ENCODE data around the gene MYH2.

The MYH2 gene

GRCh38 chr17:10518271-10519037, 31.0 kb downstream of the MYH2 start, which contains the start of gene MYH1:
MYH1 (minus strand) TSS chr17:10518542; CDS start chr17:10516642, 1,900 bp downstream.
- H3K36me3 ChIP-seq (ENCODE audit: low read depth), result no peaks in the 10 kb centered on the region
- no peak for DNase-seq (ENCODE audit: low spot score)
- no peak for TF ChIP-seq CTCF (IDR thresholded peaks at IDR 0.05; ENCODE audit: poor library complexity, severe bottlenecking)

GRCh38 chr17:10516638-10517037, 32.8 kb downstream of the MYH2 start:
- H3K4me1 ChIP-seq (ENCODE audit: insufficient read depth, poor library complexity, severe bottlenecking), result no peaks in the 10 kb centered on the region
- TF ChIP-seq CTCF (IDR thresholded peaks at IDR 0.05; ENCODE audit: poor library complexity, severe bottlenecking), result no peak
- DNase-seq (ENCODE audit: low spot score), result no peak
- peaks cover 30% of the 10 kb centered on the region for H3K27me3 ChIP-seq (ENCODE audit: insufficient read depth, poor library complexity, severe bottlenecking)
- no peak for ATAC-seq (ENCODE audit: low read depth)
- no peak overlapping the region for H3K4me3 ChIP-seq (ENCODE audit: severe bottlenecking)
- no peak overlapping the region for H3K27ac ChIP-seq (ENCODE audit: poor library complexity, severe bottlenecking)
- H3K36me3 ChIP-seq (ENCODE audit: low read depth), result no peaks in the 10 kb centered on the region
- H3K9me3 ChIP-seq (ENCODE audit: severe bottlenecking), result no peaks in the 10 kb centered on the region

More at GRCh38 chr17:10518271-10519037, 31.0 kb downstream of the MYH2 start, which contains the start of gene MYH1:
- H3K9me3 ChIP-seq (ENCODE audit: severe bottlenecking), result no peaks in the 10 kb centered on the region
- no peak within 1 kb of the TSS for H3K4me3 ChIP-seq (ENCODE audit: severe bottlenecking)
- H3K4me1 ChIP-seq (ENCODE audit: insufficient read depth, poor library complexity, severe bottlenecking), result no peaks in the 10 kb centered on the region
- ATAC-seq (ENCODE audit: low read depth), result no peak
- H3K27ac ChIP-seq (ENCODE audit: poor library complexity, severe bottlenecking), result no peak within 1 kb of the TSS
- peaks cover 30% of the 10 kb centered on the region for H3K27me3 ChIP-seq (ENCODE audit: insufficient read depth, poor library complexity, severe bottlenecking)

DNA sequence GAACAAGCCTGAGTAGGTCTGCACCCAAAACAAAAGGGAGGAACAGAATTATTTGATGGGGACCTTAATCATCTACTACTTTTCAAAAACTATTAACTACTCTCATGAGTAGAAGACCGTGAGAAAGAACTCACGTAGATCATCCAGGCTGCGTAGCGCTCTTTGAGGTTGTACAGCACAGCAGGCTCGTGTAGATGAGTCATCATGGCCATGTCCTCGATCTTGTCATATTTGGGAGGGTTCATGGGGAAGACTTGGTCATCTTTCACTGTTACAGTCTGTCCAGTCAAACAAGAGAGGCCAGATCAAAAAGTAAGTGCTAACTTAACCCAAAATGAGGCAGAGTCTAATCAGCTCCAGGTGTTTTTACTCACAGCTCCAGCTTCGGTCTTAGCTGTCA, 33.4 kb downstream of the MYH2 start:
- no peak for ATAC-seq (ENCODE audit: low read depth)
- Histone ChIP-seq H3K27me3 (ENCODE audit: insufficient read depth, poor library complexity, severe bottlenecking) (peaks cover 27% of the 10 kb centered on the region), H3K27ac (ENCODE audit: poor library complexity, severe bottlenecking) (no peak overlapping the region), H3K9me3 (ENCODE audit: severe bottlenecking) (no peaks in the 10 kb centered on the region), H3K4me1 (ENCODE audit: insufficient read depth, poor library complexity, severe bottlenecking) (no peaks in the 10 kb centered on the region), H3K4me3 (ENCODE audit: severe bottlenecking) (no peak overlapping the region), H3K36me3 (ENCODE audit: low read depth) (no peaks in the 10 kb centered on the region)
- no peak for TF ChIP-seq CTCF (IDR thresholded peaks at IDR 0.05; ENCODE audit: poor library complexity, severe bottlenecking)
- DNase-seq (ENCODE audit: low spot score), result no peak

DNA sequence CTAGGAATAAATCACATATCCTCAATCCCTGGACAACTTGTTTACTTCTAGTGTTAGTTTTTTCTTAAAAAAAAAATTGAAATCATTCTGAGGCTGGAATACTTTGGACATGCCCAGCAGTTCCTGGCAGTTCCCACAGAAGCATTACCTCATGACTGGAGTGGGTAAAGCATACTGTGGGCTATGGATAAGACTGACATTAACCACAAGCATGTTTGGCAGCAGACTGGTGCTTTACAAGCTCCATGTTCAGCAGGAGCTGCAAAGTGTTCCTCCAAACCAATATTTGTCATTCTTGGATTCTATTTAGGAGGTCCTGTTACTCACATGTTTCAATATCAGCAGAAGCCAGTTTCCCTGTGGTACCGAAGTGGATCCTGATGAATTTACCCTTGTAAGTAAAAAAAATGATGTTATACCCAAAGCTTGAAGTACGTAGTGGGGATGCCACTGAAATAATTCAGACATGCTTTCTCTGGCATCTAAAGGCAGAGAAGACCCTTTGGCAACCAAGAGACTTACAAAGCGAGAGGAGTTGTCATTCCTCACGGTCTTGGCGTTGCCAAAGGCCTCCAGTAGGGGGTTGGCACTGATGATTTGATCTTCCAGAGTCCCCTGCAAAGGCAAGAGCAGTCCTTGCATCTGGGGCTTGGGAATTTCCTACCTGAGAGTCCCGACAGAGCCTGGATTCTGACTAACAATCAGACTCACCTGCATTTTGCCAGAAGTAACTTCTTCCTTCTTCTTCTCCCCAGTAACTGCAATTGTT, 36.0 kb downstream of the MYH2 start:
- TF ChIP-seq CTCF (IDR thresholded peaks at IDR 0.05; ENCODE audit: poor library complexity, severe bottlenecking), result no peak
- H3K9me3 ChIP-seq (ENCODE audit: severe bottlenecking), result no peaks in the 10 kb centered on the region
- no peaks in the 10 kb centered on the region for H3K4me1 ChIP-seq (ENCODE audit: insufficient read depth, poor library complexity, severe bottlenecking)
- H3K27ac ChIP-seq (ENCODE audit: poor library complexity, severe bottlenecking), result no peak overlapping the region
- ATAC-seq (ENCODE audit: low read depth) (no peak), DNase-seq (ENCODE audit: low spot score) (no peak)
- no peak overlapping the region for H3K4me3 ChIP-seq (ENCODE audit: severe bottlenecking)
- no peaks in the 10 kb centered on the region for H3K36me3 ChIP-seq (ENCODE audit: low read depth)
- H3K27me3 ChIP-seq (ENCODE audit: insufficient read depth, poor library complexity, severe bottlenecking), result peaks cover 21% of the 10 kb centered on the region

All from RWPE2 (cell line).